Myocyte (in vitro differentiated cells): ENCODE measurements around the gene PSMA6. TPM values are rescaled to one million over a fixed set of nuclear protein-coding genes. Genes with fewer than 3 reads are reported as not detected.
A peak's percentile ranks its signal among the peaks of the same experiment; 100 is the strongest.

ENCODE experiments used
- DNase-seq: peaks from one replicate; pipeline ENCODE4 v3.0.0-alpha.2; 2012; ENCODE audit warnings: low read depth
- total RNA-seq: library from RNA; depleted of rRNA; stranded (reverse); fragments of >200 nt; gene quantifications from 2 replicates; pipeline ENCODE4 v1.2.3, GENCODE V29; 2014

Gene PSMA6
- total RNA-seq, 1 donor from 2014 or later, result 240 TPM

DNA sequence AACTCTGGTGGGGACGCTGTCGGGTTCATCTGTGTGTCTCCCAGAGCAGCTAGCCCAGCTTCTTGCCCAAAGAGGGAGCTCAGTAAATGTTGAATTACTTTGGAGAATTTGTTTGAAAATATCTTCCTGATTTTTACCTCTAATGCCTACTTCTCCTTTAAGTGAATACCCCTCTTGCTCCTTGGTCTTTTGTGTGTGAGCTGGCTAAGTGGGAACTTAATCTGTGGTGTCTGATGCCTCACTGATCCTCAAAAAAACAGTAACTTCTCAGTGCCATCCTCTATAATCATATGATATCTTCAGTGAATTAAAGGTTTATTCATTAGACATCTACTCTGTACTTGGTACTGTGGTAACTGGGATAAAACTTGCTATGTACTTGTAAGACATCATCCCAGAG is 7.7 kb upstream of the PSMA6 start:
- DNase-seq, result no peak

DNA sequence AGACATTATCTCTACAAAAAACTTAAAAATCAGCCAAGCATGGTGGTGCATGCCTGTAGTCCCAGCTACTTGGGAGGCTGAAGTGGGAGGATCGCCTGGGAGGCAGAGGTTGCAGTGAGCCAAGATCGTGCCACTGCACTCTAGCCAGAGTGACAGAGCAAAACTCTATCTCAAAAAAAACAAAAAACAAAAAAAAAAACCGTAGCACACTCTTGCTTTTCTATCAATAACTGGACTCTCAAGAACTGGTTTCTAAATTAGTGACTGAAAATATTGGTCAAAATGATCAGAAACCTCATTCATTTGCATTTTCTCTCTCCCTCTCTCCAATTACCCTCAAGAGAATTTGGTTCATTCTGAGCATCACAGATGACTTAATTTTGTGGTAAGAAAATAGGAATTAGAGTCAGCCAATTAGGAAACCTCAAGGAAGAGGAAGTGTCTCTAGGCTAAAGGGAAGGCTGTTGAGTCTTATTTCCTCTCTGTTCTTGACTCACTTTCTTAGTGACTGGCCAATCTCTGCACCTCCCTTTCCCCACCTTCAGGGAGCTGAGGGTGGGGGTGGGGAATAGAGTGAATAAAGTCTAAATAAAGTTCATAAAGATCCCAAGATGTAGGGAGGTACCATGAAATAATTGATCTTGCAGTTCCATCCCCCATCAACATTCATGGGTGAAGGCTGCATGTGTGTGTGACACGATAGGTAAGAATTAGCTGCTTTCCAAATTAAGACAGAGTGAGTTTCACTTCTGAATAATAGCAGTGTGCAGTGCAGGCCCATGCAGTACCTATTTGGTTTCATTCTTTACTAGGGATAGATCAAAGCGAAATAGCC is 6.8 kb upstream of the PSMA6 start:
- no peak for DNase-seq

DNA sequence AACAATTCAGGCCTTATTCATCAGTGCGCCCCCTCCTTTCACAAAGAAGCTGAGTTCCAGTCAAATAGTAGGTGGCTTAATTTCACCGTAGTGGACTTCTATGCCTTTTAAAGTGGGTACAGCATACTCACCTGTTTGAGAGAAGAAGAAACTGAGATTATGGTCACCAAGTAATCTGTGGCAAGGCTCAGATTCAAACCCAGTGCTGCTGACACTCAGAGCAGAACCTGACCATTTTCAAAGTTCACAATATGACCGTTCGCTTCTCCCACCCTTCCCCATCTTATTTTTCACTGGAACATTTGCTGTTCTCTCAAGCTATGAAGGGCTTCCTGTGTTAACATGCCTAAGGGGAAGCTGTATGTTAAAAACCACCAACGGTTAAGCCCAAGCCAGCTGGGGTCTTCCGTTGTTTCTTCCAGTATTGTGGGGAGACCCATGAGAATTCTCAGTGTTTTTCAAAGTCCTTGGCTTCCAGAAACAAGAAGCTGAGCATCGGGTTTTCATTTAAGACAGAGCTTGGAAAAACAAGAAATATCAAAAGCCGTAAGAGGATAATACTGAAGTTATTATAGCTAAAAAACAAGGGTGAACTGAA is 6.1 kb upstream of the PSMA6 start:
- DNase-seq, result no peak

DNA sequence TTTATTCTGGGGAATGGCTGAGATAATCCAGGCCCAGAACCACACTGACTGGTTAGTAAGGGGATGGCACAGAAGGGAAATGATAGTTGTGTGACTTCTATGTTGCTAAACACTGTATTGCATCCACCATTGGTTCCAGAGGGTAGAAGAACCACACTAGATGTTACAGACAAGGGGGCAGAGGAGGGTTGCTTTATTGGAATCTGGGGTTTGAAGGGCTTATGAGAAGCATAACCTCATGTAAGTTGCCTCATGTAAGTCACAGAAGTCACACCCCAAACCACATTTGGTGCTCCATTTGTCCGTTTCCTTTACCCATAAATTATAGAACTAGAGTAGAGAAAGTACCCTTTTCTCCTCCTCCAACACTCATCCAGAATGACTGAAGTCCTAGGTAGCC is 5.5 kb upstream of the PSMA6 start:
- no peak for DNase-seq

DNA sequence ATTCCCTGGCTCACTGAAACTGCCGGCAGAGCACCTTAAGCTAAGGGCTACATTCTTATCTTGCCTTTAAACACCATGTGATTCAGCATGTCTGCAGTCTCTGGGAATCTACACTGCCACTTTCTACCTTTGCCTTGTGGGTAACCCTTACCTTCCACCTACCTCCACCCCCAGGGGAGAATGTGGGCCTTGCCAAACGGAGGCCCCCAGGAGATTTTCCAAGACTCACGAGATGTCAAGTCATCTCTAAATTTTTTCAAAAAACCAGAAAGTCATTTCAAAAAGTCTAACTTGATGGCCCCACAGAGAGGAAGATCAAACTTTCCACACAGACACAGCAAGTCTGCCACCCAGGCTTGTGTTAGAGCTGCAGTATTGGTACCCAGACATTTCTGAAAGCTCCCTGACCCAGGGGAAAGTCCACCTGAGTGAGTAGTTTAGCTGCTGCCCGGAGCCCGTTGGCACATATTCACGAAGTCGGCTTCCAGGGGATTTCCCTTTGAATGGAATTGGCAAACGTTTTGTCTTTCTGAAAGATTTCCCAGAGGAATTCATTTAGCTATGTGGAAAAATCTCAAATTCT is 4.7 kb upstream of the PSMA6 start:
- DNase-seq, result no peak

DNA sequence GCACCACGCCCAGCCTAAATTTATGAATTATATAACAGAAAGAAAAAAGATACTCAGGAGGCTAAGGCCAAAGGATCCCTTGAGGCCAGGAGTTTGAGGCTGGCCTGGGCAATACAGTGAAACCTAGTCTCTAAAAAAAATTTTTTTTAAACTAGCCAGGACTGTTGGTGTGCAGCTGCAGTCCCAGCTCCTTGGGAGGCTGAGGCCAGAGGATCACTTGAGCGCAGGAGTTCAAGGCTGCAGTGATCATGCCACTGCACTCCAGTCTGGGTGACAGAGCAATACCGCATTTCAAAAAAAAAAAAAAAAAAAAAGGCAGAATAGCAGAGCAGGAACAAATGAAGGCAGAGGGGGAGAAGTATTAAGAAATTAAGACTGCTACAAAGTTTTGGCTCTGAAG is 2.6 kb upstream of the PSMA6 start:
- DNase-seq, result no peak

DNA sequence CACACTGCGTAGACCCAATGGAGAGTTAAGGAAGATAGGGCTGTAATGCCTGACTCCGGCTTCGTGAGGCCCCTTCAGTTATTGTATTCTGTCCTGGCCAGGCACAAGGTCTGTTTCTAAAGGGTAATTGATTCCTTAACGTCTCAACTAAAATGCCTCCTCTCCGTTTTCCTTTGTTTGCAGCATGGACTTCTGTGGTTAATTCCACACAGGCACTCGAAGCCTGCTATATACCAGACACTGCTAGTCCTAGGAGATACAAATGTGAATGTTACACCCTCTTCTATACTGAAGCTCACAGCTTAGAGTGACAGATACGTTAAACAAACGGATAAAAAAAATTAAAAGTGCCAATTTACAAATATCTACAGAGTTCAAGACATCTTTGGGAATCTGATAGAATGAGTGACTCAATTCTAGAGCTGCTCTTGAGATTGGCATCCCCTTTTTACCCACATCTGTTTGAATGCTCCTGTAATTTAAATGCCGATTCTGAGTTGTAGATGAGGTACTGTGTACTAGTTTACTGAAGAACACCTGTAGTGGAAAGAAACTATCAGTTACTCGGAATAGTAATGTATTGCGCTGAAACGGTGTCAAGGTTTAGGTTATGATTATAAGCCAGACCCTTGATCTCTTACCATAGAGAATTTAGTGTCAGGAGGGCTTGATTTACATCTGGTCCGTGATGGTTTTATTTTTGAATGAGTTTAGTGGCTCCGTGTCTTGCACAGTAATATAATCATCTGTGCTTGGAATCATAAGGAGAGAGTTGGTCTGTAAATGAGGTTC is 784 bp downstream of the PSMA6 start:
- no peak for DNase-seq

DNA sequence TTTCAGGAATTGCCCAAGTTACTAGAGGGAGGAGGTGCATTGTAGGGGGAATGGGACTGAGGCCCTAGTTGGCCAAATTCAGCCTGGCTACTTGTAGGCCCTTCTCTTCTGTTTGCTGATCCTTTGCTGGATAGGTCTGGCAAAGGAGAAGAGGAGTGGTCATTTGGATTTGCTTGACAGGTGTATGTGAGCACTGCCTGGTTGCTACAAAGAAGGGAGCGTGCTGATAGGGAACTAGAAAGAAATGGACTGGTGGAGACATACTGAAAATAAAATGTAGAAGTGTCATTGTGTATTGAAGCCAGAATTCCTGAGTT is 3.6 kb downstream of the PSMA6 start:
- DNase-seq, result no peak

DNA sequence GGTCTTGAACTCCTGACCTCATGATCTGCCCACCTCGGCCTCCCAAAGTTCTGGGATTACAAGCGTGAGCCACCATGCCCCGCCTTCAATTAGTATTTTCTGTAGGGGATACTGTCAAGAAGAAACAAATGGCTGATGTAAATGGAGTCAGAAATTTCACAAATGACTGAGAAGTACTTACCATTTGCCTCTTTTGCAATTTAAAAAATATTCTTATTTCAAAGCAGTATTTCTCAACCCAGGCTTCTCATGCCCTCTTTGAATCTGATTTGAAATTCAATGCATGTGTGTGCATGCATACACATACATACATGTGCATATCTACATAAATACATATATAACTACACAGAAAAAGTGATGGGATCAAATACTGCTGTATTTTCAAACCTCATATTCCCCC is 4.4 kb downstream of the PSMA6 start:
- no peak for DNase-seq

DNA sequence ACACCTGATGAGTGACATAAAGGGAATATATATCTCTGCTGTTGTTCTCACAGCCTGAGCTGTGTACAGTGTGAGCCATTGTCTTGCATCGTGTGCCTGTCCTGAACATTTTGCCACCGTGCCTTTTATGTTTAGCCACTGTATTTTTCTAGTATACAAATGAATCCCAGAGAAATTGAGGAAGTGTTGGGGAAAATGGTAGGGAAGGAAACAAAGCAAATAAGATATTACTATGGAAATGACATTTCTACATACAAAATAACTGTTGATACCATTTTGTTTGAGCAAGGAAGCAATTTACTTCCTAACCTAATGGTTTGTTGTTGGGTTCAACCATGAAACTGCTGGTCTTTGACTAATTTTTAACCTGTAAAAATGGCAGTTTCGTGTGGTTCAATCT is 5.5 kb downstream of the PSMA6 start:
- DNase-seq, result no peak

DNA sequence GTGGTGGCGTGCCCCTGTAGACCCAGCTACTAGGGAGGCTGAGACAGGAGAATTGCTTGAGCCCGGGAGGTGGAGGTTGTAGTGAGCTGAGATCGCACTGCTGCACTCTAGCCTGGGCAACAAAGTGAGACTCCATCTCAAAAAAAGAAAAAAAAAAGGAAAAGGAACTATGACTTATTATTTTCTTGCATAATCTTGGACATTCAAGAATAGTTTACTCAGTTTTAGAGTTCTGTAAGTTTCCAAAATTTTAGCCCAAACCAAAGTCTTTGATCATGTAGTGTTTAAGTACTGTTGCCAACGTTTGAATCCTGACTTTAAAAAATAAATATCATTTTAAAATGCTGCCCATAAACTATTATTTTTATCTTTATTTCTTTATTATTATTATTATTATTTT is 6.2 kb downstream of the PSMA6 start:
- no peak for DNase-seq

DNA sequence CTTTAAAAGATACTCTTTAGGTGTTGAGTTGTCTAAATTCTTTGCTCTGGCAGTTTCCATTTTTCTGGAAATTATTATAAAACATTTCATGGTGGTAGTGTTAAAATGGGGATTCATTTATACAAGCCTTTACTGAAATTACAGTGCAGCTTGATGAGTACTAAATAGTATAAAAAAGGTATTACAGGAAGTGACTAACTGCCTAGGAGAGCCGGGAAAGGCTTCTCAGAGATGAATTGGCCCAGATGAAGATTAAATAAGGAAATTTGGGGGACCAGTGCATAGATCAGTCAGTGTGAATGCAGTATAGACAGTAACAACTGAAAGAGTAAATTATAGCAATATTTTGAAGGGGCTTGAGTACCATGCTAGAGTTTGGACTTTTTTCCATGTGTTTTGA is 7.5 kb downstream of the PSMA6 start:
- no peak for DNase-seq

DNA sequence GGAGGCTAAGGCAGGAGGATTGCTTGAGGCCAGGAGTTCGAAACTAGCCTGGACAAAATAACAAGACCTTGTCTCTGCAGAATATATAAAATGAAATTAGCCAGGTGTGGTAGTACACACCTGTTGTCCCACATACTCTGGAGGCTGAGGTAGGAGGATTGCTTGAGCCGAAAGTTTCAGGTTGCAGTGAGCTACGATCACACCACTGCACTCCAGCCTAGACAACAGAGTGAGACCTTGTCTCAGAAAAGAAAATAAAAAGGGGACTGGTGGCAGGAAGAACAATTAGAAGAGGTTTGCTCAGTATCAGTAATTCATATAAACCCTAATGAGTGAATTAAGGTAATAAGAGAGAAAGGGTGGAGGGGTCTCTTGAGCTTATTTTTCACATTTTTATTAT is 8.0 kb downstream of the PSMA6 start:
- no peak for DNase-seq

DNA sequence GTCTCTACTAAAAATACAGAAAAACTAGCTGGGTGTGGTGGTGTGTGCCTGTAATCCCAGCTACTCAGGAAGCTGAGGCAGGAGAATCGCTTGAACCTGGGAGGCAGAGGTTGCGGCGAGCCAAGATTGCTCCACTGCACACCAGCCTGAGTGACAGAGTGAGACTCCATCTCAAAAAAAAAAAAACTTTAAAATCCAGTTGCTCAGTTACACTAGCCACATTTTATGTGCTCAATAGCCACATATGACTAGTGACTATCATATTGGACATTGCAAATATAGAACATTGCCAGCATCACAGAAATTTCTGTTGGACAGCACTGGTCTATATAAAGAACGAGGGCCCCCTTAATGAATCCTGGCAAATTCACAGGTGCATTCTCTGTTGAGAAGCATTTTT is 9.2 kb downstream of the PSMA6 start:
- DNase-seq, result peak; percentile 59

DNA sequence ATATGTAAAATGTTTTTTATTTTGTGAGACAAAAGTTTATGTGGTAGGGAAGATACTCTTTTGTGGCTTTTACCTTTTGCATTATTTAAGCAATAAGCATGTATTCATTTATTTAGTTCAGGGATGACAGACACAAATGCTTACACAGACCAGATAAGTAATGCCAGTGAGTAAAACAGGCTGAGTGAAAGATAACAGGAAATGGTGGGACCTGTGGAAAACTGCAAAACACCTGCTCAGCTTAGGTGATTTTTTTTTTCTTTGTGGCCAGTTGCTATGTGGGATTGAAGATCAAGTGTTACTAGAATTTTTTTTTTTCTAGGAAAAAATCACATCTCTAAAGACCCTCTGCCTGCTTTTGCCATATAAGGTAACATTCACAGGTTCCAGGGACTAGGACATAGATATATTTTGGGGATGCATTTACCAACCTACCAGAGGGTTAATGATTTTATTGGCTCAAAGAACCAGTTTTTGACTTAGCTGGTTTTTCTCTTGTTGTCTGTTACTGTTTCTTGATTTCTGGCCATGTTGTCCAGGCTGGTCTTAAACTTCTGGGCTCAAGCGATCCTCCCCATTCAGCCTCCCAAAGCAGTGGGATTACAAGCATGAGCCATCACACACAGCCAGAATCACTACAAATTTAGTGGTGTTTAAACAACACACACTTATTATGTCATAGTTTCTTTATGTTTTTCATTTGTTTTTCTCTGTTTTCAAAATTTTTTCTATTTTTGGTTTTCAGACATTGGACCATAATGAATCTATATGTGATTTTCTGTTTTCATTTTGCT is 9.8 kb downstream of the PSMA6 start:
- DNase-seq, result no peak

DNA sequence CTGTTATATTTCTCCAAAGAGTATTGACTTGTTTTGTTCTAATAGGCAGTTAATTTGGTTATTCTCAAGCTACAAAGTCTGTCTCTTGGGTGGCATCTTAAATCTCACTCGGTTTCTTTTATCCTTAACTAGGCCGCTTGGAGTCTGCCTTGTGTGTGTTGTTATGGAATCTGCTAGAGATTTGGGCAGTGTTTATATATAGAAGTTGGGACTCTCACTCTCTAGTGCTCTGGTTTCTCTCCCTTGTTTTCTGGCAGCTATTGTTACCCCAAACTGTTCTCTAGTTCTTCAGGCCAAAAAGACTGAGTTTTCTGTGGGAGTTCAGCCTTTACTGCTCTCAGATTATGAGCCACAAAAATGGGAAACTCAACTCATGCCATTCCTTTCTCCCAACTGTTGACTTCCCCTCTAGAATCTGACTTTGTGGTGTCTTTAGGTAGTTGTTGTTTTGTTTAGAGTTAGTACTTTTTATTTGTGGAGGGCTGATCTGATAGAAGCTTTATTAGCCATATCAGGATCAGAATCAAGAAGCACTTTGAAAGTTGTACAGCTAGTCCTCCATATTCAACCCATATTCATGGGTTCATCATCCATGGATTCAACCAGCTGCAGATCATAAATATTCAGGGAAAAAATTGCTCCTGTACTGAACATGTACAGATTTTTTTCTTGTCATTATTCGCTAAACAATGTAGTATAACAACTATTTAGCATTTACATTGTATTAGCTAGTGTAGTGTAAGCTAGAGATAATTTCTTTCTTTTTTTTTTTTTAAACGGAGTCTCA is 11.2 kb downstream of the PSMA6 start:
- no peak for DNase-seq

DNA sequence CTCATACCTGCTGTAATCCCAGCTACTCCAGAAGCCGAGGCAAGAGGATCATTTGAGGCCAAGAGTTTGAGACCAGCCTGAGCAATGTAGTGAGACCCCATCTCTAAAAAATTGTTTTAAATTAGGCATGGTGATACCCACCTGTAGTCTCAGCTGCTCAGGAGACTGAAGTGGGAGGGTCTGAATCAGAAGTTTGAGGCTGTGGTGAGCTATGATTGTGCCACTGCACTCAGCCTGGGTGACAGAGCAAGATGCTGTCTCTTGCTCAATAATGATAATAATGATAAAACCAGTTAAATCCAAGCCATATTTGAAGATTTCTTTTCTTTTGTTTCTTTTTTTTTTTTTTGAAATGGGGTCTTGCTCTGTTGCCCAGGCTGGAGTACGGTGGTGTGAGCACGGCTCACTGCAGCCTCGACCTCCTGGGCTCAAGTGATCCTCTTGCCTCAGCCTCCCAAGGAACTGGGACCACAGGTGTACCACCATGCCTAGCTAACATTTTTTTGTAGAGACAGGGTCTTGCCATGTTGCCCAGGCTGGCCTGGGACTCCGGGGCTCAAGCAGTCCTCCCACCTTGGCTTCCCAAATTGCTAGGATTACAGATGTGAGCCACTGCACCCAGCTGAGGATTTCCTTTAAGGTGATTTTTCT is 12.8 kb downstream of the PSMA6 start:
- DNase-seq, result no peak

DNA sequence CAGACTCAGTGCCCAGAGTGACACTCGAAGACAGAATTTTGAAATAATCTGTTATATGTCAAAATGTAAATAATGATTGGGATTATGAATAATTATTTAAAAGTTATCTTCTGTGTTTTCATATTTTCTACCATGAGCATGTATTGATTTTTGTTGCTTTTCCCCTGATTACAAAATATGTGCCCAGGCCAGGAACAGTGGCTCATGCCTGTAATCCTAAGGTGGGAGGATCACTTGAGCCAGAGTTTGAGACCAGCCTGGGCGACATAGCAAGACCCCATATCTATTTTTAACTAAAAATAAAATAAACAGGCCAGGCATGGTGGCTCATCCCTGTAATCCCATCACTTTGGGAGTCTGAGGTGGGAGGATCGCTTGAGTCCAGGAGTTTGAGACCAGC is 13.5 kb downstream of the PSMA6 start:
- DNase-seq, result no peak

DNA sequence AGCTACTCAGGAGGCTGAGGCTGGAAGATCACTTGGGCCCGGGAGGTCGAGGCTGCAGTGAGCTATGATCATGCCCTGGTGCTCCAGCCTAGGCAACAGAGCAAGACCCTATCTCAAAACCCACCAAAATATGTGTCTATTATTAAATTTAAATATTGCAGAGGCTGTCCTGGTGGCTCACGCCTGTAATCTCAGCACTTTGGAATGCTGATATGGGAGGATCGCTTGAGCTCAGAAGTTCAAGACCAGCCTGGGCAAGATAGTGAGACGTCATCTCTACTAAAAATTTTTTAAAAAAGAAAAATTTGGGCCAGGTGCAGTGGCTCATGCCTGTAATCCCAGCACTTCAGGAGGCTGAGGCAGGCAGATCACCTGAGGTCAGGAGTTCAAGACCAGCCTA is 13.9 kb downstream of the PSMA6 start:
- DNase-seq, result no peak

DNA sequence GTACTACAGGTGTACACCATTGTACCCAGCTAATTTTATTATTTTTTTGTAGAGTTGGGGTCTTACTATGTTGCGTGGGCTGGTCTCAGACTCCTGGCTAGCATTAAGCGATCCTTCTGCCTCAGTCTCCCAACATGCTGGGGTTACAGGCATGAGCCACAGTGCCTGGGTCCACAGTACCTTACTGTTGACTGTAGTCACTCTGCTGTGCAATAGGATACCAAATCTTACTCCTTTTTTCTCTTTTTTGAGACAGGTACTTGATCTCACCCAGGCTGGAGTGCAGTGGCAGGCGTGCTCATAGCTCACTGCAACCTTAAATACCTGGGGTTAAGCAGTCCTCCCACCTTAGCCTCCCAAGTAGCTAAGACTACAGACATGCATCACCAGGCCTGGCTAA is 25.6 kb downstream of the PSMA6 start:
- DNase-seq, result no peak
